ENCODE results near the gene NUDT11.

NUDT11 gene

GRCh38 chrX:51459125-51459524 is 37.3 kb downstream of the NUDT11 start:
- H3K36me3 ChIP-seq (ENCODE audit: control insufficient read depth, insufficient read depth, low read length), result no peaks in the 10 kb centered on the region
- TF ChIP-seq CTCF (IDR thresholded peaks at IDR 0.05; ENCODE audit: insufficient read depth, low read length, poor library complexity, severe bottlenecking), result peak; percentile 56
- no peaks in the 10 kb centered on the region for H3K27me3 ChIP-seq (replicated peaks; ENCODE audit: control insufficient read depth, insufficient read depth, low read length)
- H3K4me3 ChIP-seq (replicated peaks; ENCODE audit: low read depth, low read length), result no peak overlapping the region
- no peak for DNase-seq (ENCODE audit: extremely low read depth, insufficient read length)

- TF ChIP-seq CTCF (IDR thresholded peaks at IDR 0.05; ENCODE audit: insufficient read depth, low read length, poor library complexity, severe bottlenecking), result no peak
- no peak for DNase-seq (ENCODE audit: extremely low read depth, insufficient read length)
- H3K27me3 ChIP-seq (replicated peaks; ENCODE audit: control insufficient read depth, insufficient read depth, low read length), result no peaks in the 10 kb centered on the region
- no peaks in the 10 kb centered on the region for H3K36me3 ChIP-seq (ENCODE audit: control insufficient read depth, insufficient read depth, low read length)
- H3K4me3 ChIP-seq (replicated peaks; ENCODE audit: low read depth, low read length), result no peak overlapping the region
Measured at GRCh38 chrX:51456814-51457213, 39.6 kb downstream of the NUDT11 start.

- no peaks in the 10 kb centered on the region for H3K36me3 ChIP-seq (ENCODE audit: control insufficient read depth, insufficient read depth, low read length)
- H3K4me3 ChIP-seq (replicated peaks; ENCODE audit: low read depth, low read length), result no peak overlapping the region
- no peaks in the 10 kb centered on the region for H3K27me3 ChIP-seq (replicated peaks; ENCODE audit: control insufficient read depth, insufficient read depth, low read length)
- no peak for TF ChIP-seq CTCF (IDR thresholded peaks at IDR 0.05; ENCODE audit: insufficient read depth, low read length, poor library complexity, severe bottlenecking)
- DNase-seq (ENCODE audit: extremely low read depth, insufficient read length), result no peak
Measured at GRCh38 chrX:51456246-51456645, 40.1 kb downstream of the NUDT11 start.

DNA sequence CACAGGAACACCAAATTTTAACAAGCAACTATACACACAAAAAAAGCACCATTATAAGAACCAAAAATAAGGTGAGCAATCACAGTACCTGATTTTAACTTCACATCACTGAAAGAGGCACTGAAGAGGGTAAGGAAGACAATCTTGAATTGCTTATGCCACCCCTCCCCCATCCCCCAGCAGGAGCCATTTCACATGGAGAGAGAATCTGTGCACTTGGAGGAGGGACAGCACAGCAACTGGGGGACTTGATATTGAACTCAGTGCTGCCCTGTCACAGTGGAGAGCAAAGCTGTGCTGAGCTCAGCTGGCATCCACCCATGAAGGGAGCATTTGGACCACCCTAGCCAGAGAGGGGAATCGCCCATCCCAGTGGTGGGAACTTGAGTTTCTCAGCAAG is 56.0 kb downstream of the NUDT11 start:
- TF ChIP-seq CTCF (IDR thresholded peaks at IDR 0.05; ENCODE audit: insufficient read depth, low read length, poor library complexity, severe bottlenecking), result no peak
- no peaks in the 10 kb centered on the region for H3K27me3 ChIP-seq (replicated peaks; ENCODE audit: control insufficient read depth, insufficient read depth, low read length)
- H3K36me3 ChIP-seq (ENCODE audit: control insufficient read depth, insufficient read depth, low read length), result no peaks in the 10 kb centered on the region
- no peak overlapping the region for H3K4me3 ChIP-seq (replicated peaks; ENCODE audit: low read depth, low read length)
- DNase-seq (ENCODE audit: extremely low read depth, insufficient read length), result no peak

Data from GM06990 (cell line).